Vagina (tissue), 2 donors: Measurements from ENCODE around the gene DPYSL5. TPM values are rescaled to one million over a fixed set of nuclear protein-coding genes. Genes with fewer than 3 reads are reported as not detected.

Source experiments
- DNase-seq, 2 donors: peaks; one replicate each; pipeline ENCODE4 v3.0.0-alpha.2; 2017; ENCODE audit errors: extremely low spot score in 2 of 2
- H3K27ac ChIP-seq: fragments of 200-600 bp; sonication (generic); one replicate; pipeline ENCODE4 v1.5.1; 2019
- H3K27me3 ChIP-seq: fragments of 200-600 bp; sonication (generic); one replicate; pipeline ENCODE4 v1.5.1; 2019
- H3K36me3 ChIP-seq, 2 donors: fragments of 200-600 bp; sonication (generic); one replicate each; pipeline ENCODE4 v1.5.1; 2017 to 2019
- H3K4me1 ChIP-seq: fragments of 200-600 bp; sonication (generic); one replicate; pipeline ENCODE4 v1.5.1; 2019
- H3K4me3 ChIP-seq, 2 donors: fragments of 200-600 bp; sonication (generic); 1 replicate in 1 of 2; 2 replicates in 1 of 2; pipeline ENCODE4 v1.5.1; 2016 to 2019
- H3K9me3 ChIP-seq: fragments of 200-600 bp; sonication (generic); one replicate; pipeline ENCODE4 v1.5.1; 2019
- CTCF ChIP-seq, 3 experiments: fragments of 450-650 bp in 2 of 3; fragments of 200-600 bp in 1 of 3; sonication (generic) in 1 of 3; IDR thresholded peaks; one replicate each; pipeline ENCODE4 v1.5.1; 2017 to 2019; ENCODE audit warnings: antibody characterized with exemption in 3 of 3, mild to moderate bottlenecking in 2 of 3, moderate library complexity in 2 of 3
- POLR2A ChIP-seq, 2 donors: fragments of 450-650 bp; IDR thresholded peaks; one replicate each; pipeline ENCODE4 v1.6.1; 2017; ENCODE audit warnings: antibody characterized with exemption in 2 of 2, mild to moderate bottlenecking in 2 of 2, moderate library complexity in 2 of 2
- POLR2AphosphoS5 ChIP-seq, 2 donors: sonication (generic); formaldehyde crosslinking; IDR thresholded peaks; one replicate each; pipeline ENCODE4 v1.9.0; 2017; ENCODE audit warnings: antibody characterized with exemption in 2 of 2, mild to moderate bottlenecking in 2 of 2, low read depth in 1 of 2; ENCODE audit not compliant: insufficient read depth in 1 of 2
- intact Hi-C: fragments of 100-400 bp; cut with DNase I; formaldehyde crosslinking; loops from one replicate; pipeline ENCODE4 v1.15.1; 2023
- total RNA-seq: library from RNA; depleted of rRNA; stranded (reverse); fragments of >200 nt; gene quantifications from one replicate; pipeline ENCODE4 v1.2.3, GENCODE V29; 2016

The DPYSL5 gene
- total RNA-seq, 1 donor from 2014 or later = 0.74 TPM

GRCh38 chr2:26854283-26854827 is 6.4 kb downstream of the DPYSL5 start:
- TF ChIP-seq POLR2A (IDR thresholded peaks at IDR 0.05) (no peak), POLR2AphosphoS5 (IDR thresholded peaks at IDR 0.05; ENCODE audit: insufficient read depth in 1 of 2, low read depth in 1 of 2) (no peak), CTCF (IDR thresholded peaks at IDR 0.05) (no peak)
- Histone ChIP-seq H3K27me3 (peaks cover 6% of the 10 kb centered on the region), H3K27ac (no peak overlapping the region), H3K4me3 (no peak overlapping the region), H3K36me3 (no peaks in the 10 kb centered on the region), H3K4me1 (peaks cover 8% of the 10 kb centered on the region), H3K9me3 (no peaks in the 10 kb centered on the region)
- intact Hi-C loops = no loop called here
- DNase-seq = no peak

- DNase-seq = no peak
- H3K9me3 ChIP-seq = no peaks in the 10 kb centered on the region
- no peaks in the 10 kb centered on the region for H3K36me3 ChIP-seq
- TF ChIP-seq POLR2A (IDR thresholded peaks at IDR 0.05) (no peak), CTCF (IDR thresholded peaks at IDR 0.05) (no peak), POLR2AphosphoS5 (IDR thresholded peaks at IDR 0.05; ENCODE audit: insufficient read depth in 1 of 2, low read depth in 1 of 2) (no peak)
- no peaks in the 10 kb centered on the region for H3K27me3 ChIP-seq
- no peaks in the 10 kb centered on the region for H3K4me1 ChIP-seq
- no peak overlapping the region for H3K4me3 ChIP-seq
- intact Hi-C loops = no loop called here
- no peak overlapping the region for H3K27ac ChIP-seq
Observed at GRCh38 chr2:26855466-26855865, 7.5 kb downstream of the DPYSL5 start.

GRCh38 chr2:26859622-26860021 is 11.7 kb downstream of the DPYSL5 start:
- no peaks in the 10 kb centered on the region for H3K9me3 ChIP-seq
- no peak overlapping the region for H3K4me3 ChIP-seq
- H3K36me3 ChIP-seq = no peaks in the 10 kb centered on the region
- peak in 1 of 2 donors; percentile 8 for DNase-seq
- intact Hi-C loops = no loop called here
- H3K27ac ChIP-seq = no peak overlapping the region
- no peaks in the 10 kb centered on the region for H3K27me3 ChIP-seq
- TF ChIP-seq POLR2A (IDR thresholded peaks at IDR 0.05) (no peak), POLR2AphosphoS5 (IDR thresholded peaks at IDR 0.05; ENCODE audit: insufficient read depth in 1 of 2, low read depth in 1 of 2) (no peak), CTCF (IDR thresholded peaks at IDR 0.05) (no peak)
- H3K4me1 ChIP-seq = no peaks in the 10 kb centered on the region

- H3K4me1 ChIP-seq = no peaks in the 10 kb centered on the region
- no peak overlapping the region for H3K27ac ChIP-seq
- intact Hi-C loops = no loop called here
- TF ChIP-seq POLR2AphosphoS5 (IDR thresholded peaks at IDR 0.05; ENCODE audit: insufficient read depth in 1 of 2, low read depth in 1 of 2) (no peak), POLR2A (IDR thresholded peaks at IDR 0.05) (no peak), CTCF (IDR thresholded peaks at IDR 0.05) (no peak)
- H3K27me3 ChIP-seq = no peaks in the 10 kb centered on the region
- H3K4me3 ChIP-seq = no peak overlapping the region
- no peaks in the 10 kb centered on the region for H3K9me3 ChIP-seq
- no peaks in the 10 kb centered on the region for H3K36me3 ChIP-seq
- DNase-seq = peak in 1 of 2 donors; percentile 8
Observed at GRCh38 chr2:26860211-26860850, 12.4 kb downstream of the DPYSL5 start.

GRCh38 chr2:26861610-26862224 is 13.8 kb downstream of the DPYSL5 start:
- no peak for DNase-seq
- H3K36me3 ChIP-seq = no peaks in the 10 kb centered on the region
- H3K4me3 ChIP-seq = no peak overlapping the region
- H3K27ac ChIP-seq = no peak overlapping the region
- H3K27me3 ChIP-seq = no peaks in the 10 kb centered on the region
- no peaks in the 10 kb centered on the region for H3K4me1 ChIP-seq
- TF ChIP-seq POLR2AphosphoS5 (IDR thresholded peaks at IDR 0.05; ENCODE audit: insufficient read depth in 1 of 2, low read depth in 1 of 2) (no peak), CTCF (IDR thresholded peaks at IDR 0.05) (no peak), POLR2A (IDR thresholded peaks at IDR 0.05) (no peak)
- intact Hi-C loops = no loop called here
- H3K9me3 ChIP-seq = no peaks in the 10 kb centered on the region
